HG02852 (cell line): Measurements from ENCODE around the gene GBA2.

ENCODE experiments used
- ATAC-seq: cut with Tn5 transposase; IDR thresholded peaks from one replicate; pipeline ENCODE4 v1.9.1; 2021; ENCODE audit warnings: mild to moderate bottlenecking, moderate library complexity; ENCODE audit not compliant: unreplicated experiment

The GBA2 gene

DNA sequence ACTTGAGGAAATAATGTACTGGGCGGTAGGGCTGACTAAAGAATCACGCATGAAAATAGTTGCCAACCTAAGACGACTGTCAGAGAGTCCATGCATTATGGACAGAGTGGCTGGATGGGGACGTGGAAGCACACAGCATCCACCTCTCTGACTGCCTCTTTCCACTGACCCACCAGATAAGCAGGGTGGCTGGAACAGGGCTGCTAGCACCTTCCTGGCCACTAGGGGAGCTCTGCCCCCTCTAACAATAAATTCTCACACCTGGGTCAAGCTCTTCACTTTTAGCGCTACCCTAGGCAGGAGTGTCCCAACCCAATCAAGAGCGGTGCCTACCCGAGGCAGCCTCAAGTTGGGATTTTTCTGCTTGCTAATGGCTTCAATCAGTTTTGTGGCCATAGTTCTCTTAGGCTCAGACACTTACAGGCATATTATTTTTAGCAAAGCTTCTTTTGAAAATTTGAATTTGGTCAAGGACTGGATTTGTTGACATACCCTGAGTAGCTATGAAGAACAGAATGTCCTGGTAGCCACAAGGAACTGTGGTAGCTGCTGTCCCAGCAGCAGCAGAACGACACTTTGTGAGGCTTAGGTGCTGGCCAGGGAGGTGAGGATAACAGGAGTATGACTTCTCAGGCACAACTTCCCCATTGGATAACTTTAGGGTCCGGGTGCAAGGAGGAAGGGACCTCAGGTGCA, 52.4 kb downstream of the GBA2 start:
- peak; percentile 67 for ATAC-seq

DNA sequence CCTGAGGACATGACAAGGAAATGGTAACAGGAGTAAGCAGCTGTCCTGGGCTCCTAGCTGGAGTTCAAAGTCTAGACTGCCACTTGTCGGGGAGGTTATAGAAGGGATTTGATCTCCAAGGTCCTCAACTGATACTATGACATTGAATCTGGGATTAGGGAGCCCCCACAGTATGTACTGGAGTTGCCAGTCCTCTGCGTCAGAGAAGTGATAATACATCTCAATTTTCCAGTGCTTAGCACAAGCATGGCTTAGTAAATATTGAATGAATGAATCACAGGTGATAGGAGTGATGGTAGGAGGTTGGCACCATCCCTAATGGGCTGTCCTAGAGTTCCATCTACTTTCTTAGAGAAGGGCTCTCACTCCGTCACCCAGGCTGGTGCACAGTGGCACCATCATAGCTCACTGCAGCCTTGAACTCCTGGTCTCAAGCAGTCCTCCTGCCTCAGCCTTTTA, 53.1 kb downstream of the GBA2 start:
- no peak for ATAC-seq

GRCh38 chr9:35691757-35692301, 57.2 kb downstream of the GBA2 start:
- no peak for ATAC-seq

GRCh38 chr9:35691334-35691650, 57.7 kb downstream of the GBA2 start:
- ATAC-seq, result no peak

DNA sequence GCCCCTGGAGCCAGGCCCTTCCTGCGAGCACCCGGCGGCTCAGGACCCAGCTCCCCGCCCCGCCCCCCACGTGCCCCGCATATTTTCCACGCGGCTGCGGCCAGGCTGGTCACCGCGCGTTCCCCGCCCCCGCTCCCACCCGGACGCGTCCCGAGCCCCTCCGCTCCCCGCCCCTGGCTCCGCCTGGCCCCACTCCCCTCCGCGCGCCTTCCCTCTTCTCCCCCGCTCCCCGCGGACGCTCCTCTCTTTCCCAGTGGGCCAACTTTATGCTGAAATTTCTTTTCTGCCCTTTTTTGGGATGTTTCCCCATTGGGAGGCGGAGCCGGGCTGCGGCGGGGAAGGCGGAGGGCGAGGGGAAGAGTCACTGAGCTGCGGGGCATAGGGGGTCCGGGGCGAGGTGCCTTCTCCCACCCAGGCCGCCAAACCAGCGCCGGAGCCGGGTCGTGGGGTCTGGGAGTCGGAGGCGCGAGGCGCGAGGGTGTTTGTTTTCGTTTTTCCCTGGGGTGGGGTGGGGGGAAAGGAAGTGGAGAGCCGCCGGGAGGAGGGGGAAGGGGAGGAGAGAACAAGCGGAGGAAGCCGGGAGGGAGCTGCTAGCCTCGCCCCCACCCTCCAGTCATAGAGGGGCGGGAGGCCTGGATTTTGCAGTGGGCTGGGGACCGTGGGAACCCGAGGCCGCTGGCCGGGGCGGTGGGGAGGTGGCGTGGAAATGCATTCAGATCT, 58.3 kb downstream of the GBA2 start:
- no peak for ATAC-seq

GRCh38 chr9:35690294-35690613, 58.8 kb downstream of the GBA2 start:
- ATAC-seq, result no peak

GRCh38 chr9:35689542-35690293, 59.3 kb downstream of the GBA2 start, which contains the start of gene TPM2:
TPM2 (minus strand) TSS chr9:35689925; CDS start chr9:35689817, 108 bp downstream.
- no peak for ATAC-seq

GRCh38 chr9:35688558-35689541, 60.2 kb downstream of the GBA2 start:
- no peak for ATAC-seq

GRCh38 chr9:35687972-35688557, 61.0 kb downstream of the GBA2 start:
- ATAC-seq, result no peak

DNA sequence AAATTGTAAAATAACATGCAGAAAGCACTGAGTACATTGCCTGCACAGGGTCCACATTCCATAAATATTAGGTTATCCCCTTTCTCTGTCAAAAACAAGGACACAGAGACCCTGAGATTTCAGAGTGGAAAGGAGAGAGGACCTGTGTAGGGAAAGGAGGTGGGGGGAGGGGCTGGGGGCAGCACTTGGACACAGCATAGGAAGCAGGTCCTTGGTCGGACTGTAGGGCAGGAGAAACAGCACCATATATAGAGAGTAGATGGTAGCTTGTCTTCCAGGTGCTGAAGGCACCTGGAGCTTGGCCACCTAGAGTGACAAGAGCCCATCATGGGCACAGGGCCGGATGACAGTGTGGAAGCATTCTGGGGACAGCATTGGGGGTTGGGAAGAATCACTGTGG, 61.7 kb downstream of the GBA2 start:
- ATAC-seq, result no peak
